Psoas muscle (tissue), 8 donors: Measurements from ENCODE around the gene CCDC27. TPM values are rescaled to one million over a fixed set of nuclear protein-coding genes. Genes with fewer than 3 reads are reported as not detected.
A peak's percentile ranks its signal among the peaks of the same experiment; 100 is the strongest.

ENCODE experiments used
- ATAC-seq, 4 donors: fragments of 200-7000 bp; cut with Tn5 transposase; one replicate each; pipeline ENCODE4 v1.9.1; 2020; ENCODE audit warnings: moderate library complexity in 3 of 4, mild to moderate bottlenecking in 2 of 4
- DNase-seq, 2 donors: peaks; one replicate each; pipeline ENCODE4 v3.0.0-alpha.2; 2020
- H3K27ac ChIP-seq: fragments of 200-600 bp; one replicate; pipeline ENCODE4 v1.8.0; 2022
- H3K27me3 ChIP-seq, 3 donors: fragments of 200-600 bp in 1 of 3; one replicate each; pipeline versions ENCODE4 v1.6.1 to v1.8.0; 2013 to 2022; ENCODE audit warnings: low read length in 2 of 3, mild to moderate bottlenecking in 2 of 3, moderate library complexity in 1 of 3; ENCODE audit not compliant: insufficient read depth in 3 of 3
- H3K36me3 ChIP-seq, 2 donors: fragments of 200-600 bp in 1 of 2; one replicate each; pipeline versions ENCODE4 v1.6.1 to v1.8.0; 2013 to 2022; ENCODE audit warnings: low read depth in 1 of 2, mild to moderate bottlenecking in 1 of 2, moderate library complexity in 1 of 2; ENCODE audit not compliant: insufficient read depth in 1 of 2
- H3K4me1 ChIP-seq: fragments of 200-600 bp; one replicate; pipeline ENCODE4 v1.8.0; 2022
- H3K4me3 ChIP-seq: fragments of 200-600 bp; one replicate; pipeline ENCODE4 v1.8.0; 2022; ENCODE audit warnings: mild to moderate bottlenecking
- H3K9me3 ChIP-seq: fragments of 200-600 bp; one replicate; pipeline ENCODE4 v1.8.0; 2022
- CTCF ChIP-seq: fragments of 200-600 bp; IDR thresholded peaks from one replicate; pipeline ENCODE4 v1.8.0; 2022; ENCODE audit warnings: antibody characterized with exemption
- WGBS, 3 donors: extraction: QIAGEN DNeasy Blood & Tissue Kit; methylation state at CpG; one replicate each; pipeline versions ENCODE4 v1.1.6 to v1.1.7; 2013; 5-methylcytosine and 5-hydroxymethylcytosine counted together
- intact Hi-C, 2 donors: fragments of 100-400 bp; cut with DNase I; formaldehyde crosslinking; loops; one replicate each; pipeline versions ENCODE4 v1.11.0 to v1.14.2; 2022
- polyA plus RNA-seq, 3 donors: library from polyadenylated mRNA; stranded (reverse); fragments of 200-250 nt; gene quantifications; one replicate each; pipeline ENCODE4 v1.2.3, GENCODE V29; 2013
- total RNA-seq, 4 donors: library from RNA; stranded (reverse); fragmentation: NEBNext Ultra II Directional in 2 of 4; extraction: Animal tissue kit (Norgen Biotek cat#: 25700) in 2 of 4; gene quantifications; one replicate each; pipeline versions ENCODE4 v1.2.1 to v1.2.4, GENCODE V29; 2021 to 2023
- donor health status: healthy with polysubstance abuse.
- donor health status: DM: no; HTN: no; CAD: no; lungs with moderate emphysema.
- donor health status: Bipolar disorder and iron deficiency.
- donor health status: healthy.
- donor health status: DM: yes; HTN: yes; CAD: no.
- donor health status: DM: no; HTN: no; CAD: no.
- donor health status: DM: no; HTN: no; CAD: no.
- donor health status: DM: yes; HTN: yes; CAD: no.

The CCDC27 gene
- total and polyA plus RNA-seq, 7 donors, result 0.03 to 0.17 (median 0.10) TPM; not detected in 3

GRCh38 chr1:3763351-3764125, 11.3 kb downstream of the CCDC27 start:
- peak in 1 of 2 donors; percentile 36 for DNase-seq
- Histone ChIP-seq H3K4me1 (peaks cover 6% of the 10 kb centered on the region), H3K27ac (no peak overlapping the region), H3K4me3 (no peak overlapping the region), H3K9me3 (no peaks in the 10 kb centered on the region), H3K36me3 (no peaks in the 10 kb centered on the region), H3K27me3 (peaks cover 0 to 3% (median 0%) of the 10 kb centered on the region in 3 donors)
- ATAC-seq, result no peak
- TF ChIP-seq CTCF, result no peak
- intact Hi-C loops, result no loop called here
- WGBS, 3 donors, result 68 to 72% (median 70%) methylated on average over 28 to 31 of the region's 31 CpGs

- no peak overlapping the region for H3K4me3 ChIP-seq
- no peak for TF ChIP-seq CTCF
- no peaks in the 10 kb centered on the region for H3K9me3 ChIP-seq
- H3K4me1 ChIP-seq, result peaks cover 4% of the 10 kb centered on the region
- intact Hi-C loops, result no loop called here
- ATAC-seq (no peak), DNase-seq (no peak)
- 82 to 85% (median 83%) methylated on average over 16 to 17 of the region's 17 CpGs for WGBS, 3 donors
- H3K36me3 ChIP-seq, result no peaks in the 10 kb centered on the region
- H3K27me3 ChIP-seq, result peaks cover 0 to 3% (median 0%) of the 10 kb centered on the region in 3 donors
- no peak overlapping the region for H3K27ac ChIP-seq
Observed at GRCh38 chr1:3767328-3767925, 15.2 kb downstream of the CCDC27 start.

GRCh38 chr1:3768811-3769390, 16.7 kb downstream of the CCDC27 start:
- Histone ChIP-seq H3K4me3 (no peak overlapping the region), H3K36me3 (no peaks in the 10 kb centered on the region), H3K4me1 (peaks cover 10% of the 10 kb centered on the region), H3K9me3 (no peaks in the 10 kb centered on the region), H3K27me3 (no peaks in the 10 kb centered on the region), H3K27ac (no peak overlapping the region)
- ATAC-seq, result no peak
- 89 to 91% (median 90%) methylated on average over 22 of the region's 22 CpGs for WGBS, 3 donors
- intact Hi-C loops, result no loop called here
- DNase-seq, result no peak
- no peak for TF ChIP-seq CTCF

- no peak for TF ChIP-seq CTCF
- no peaks in the 10 kb centered on the region for H3K9me3 ChIP-seq
- H3K4me3 ChIP-seq, result no peak overlapping the region
- 90 to 92% (median 92%) methylated on average over 15 to 16 of the region's 16 CpGs for WGBS, 3 donors
- intact Hi-C loops, result no loop called here
- H3K27me3 ChIP-seq, result no peaks in the 10 kb centered on the region
- H3K36me3 ChIP-seq, result no peaks in the 10 kb centered on the region
- H3K4me1 ChIP-seq, result peaks cover 10% of the 10 kb centered on the region
- no peak overlapping the region for H3K27ac ChIP-seq
- ATAC-seq, result no peak
- DNase-seq, result peak in 1 of 2 donors; percentile 50
Observed at GRCh38 chr1:3770047-3770765, 18.0 kb downstream of the CCDC27 start.
